Natural killer cell treated with Interleukin-12 subunit alpha and Interleukin-12 subunit beta and Interleukin-15 and Interleukin-18, amount 100 ng/mL, for 72 hours (primary cell): Measurements from ENCODE around the gene ADAMTSL1. TPM values are rescaled to one million over a fixed set of nuclear protein-coding genes. Genes with fewer than 3 reads are reported as not detected.

Experiments used
- ATAC-seq, 2 donors: fragments of 150-1000 bp; cut with Tn5 transposase in 1 of 2; sonication (Bioruptor Pico), chemical (Tn5 transposase) in 1 of 2; 2 replicates each; pipeline ENCODE4 v1.10.0; 2021
- DNase-seq: peaks from one replicate; pipeline ENCODE4 v3.0.0; 2022; ENCODE audit warnings: low spot score
- H3K27ac Mint-ChIP-seq, 2 donors: 1 replicate in 1 of 2; 2 replicates in 1 of 2; pipeline ENCODE4 v1.8.0; 2022; ENCODE audit warnings: mixed read lengths in 2 of 2, mild to moderate bottlenecking in 1 of 2, moderate library complexity in 1 of 2
- H3K27me3 Mint-ChIP-seq, 2 donors: 1 replicate in 1 of 2; 2 replicates in 1 of 2; pipeline ENCODE4 v1.8.0; 2022; ENCODE audit warnings: mixed read lengths in 2 of 2
- H3K36me3 Mint-ChIP-seq: one replicate; pipeline ENCODE4 v1.8.0; 2022; ENCODE audit warnings: mixed read lengths
- H3K4me1 Mint-ChIP-seq, 2 donors: 1 replicate in 1 of 2; 2 replicates in 1 of 2; pipeline ENCODE4 v1.8.0; 2022; ENCODE audit warnings: low read depth in 2 of 2, mixed read lengths in 2 of 2, mild to moderate bottlenecking in 1 of 2
- H3K4me3 Mint-ChIP-seq: one replicate; pipeline ENCODE4 v1.8.0; 2022; ENCODE audit warnings: mixed read lengths
- H3K9me3 Mint-ChIP-seq: 2 replicates; pipeline ENCODE4 v1.8.0; 2022; ENCODE audit warnings: mixed read lengths
- total RNA-seq, 2 donors: library from RNA; stranded (reverse); gene quantifications; one replicate each; pipeline ENCODE4 v1.2.3, GENCODE V29; 2022

Gene ADAMTSL1
- total RNA-seq, 2 donors from 2014 or later = not detected

- H3K4me3 Mint-ChIP-seq = no peak overlapping the region
Observed at GRCh38 chr9:18447541-18447940, 26.4 kb upstream of the ADAMTSL1 start.

DNA sequence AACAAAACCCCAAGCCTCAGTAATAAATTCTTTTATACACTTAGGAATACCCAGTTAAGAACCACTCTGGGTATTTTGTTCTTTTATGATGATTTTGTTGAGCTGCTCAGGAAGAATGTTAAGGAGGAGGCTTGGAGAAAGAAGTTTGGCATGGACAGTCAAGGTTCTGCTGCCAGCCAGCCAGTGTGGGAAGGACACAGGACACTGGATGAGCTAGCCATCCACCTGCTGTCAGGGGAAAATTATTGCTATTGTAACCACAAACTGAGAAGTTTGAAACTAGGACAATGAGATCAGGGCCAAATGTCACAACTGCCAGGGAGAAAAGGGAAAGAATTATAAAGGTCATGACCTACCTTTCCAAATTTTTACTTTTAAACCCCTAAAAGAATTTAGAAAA is 25.9 kb upstream of the ADAMTSL1 start:
- Mint-ChIP-seq H3K27ac (no peak overlapping the region), H3K36me3 (no peaks in the 10 kb centered on the region), H3K4me1 (no peaks in the 10 kb centered on the region), H3K27me3 (peaks cover 0 to 4% of the 10 kb centered on the region in 2 donors), H3K9me3 (no peaks in the 10 kb centered on the region), H3K4me3 (no peak overlapping the region)
- DNase-seq (no peak), ATAC-seq (no peak)

More at GRCh38 chr9:18447541-18447940, 26.4 kb upstream of the ADAMTSL1 start:
- Mint-ChIP-seq H3K27ac (no peak overlapping the region), H3K27me3 (peaks cover 0 to 4% of the 10 kb centered on the region in 2 donors), H3K36me3 (no peaks in the 10 kb centered on the region), H3K9me3 (no peaks in the 10 kb centered on the region), H3K4me1 (no peaks in the 10 kb centered on the region)
- ATAC-seq (no peak), DNase-seq (no peak)

DNA sequence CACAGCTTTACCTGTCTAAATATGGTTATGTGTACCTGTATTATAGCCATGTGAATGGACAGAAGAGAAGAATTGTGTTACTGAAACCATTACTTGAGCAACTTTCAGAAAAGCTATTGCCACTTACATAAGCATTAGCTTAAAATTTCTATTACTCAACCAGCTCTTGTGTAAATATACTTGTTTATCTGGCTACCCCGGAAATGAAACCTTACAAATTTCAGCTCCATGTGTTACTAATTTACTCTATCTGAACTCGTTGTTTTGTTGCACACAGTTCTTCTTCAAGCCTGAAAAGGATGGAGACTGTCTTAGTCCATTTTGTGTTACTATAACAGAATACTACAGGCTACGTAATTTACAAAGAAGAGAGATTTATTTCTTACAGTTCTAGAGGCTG is 22.5 kb upstream of the ADAMTSL1 start:
- H3K27ac Mint-ChIP-seq = no peak overlapping the region

GRCh38 chr9:18452276-18452675 is 21.7 kb upstream of the ADAMTSL1 start:
- H3K9me3 Mint-ChIP-seq = no peaks in the 10 kb centered on the region
- DNase-seq (no peak), ATAC-seq (no peak)
- H3K4me1 Mint-ChIP-seq = no peaks in the 10 kb centered on the region
- no peak overlapping the region for H3K4me3 Mint-ChIP-seq
- H3K27ac Mint-ChIP-seq = no peak overlapping the region
- H3K36me3 Mint-ChIP-seq = no peaks in the 10 kb centered on the region
- peaks cover 0 to 2% of the 10 kb centered on the region in 2 donors for H3K27me3 Mint-ChIP-seq

More for the DNA sequence above, 22.5 kb upstream of the ADAMTSL1 start:
- Mint-ChIP-seq H3K9me3 (no peaks in the 10 kb centered on the region), H3K4me3 (no peak overlapping the region), H3K36me3 (no peaks in the 10 kb centered on the region), H3K27me3 (peaks cover 0 to 2% of the 10 kb centered on the region in 2 donors), H3K4me1 (no peaks in the 10 kb centered on the region)
- no peak for DNase-seq
- ATAC-seq = no peak

DNA sequence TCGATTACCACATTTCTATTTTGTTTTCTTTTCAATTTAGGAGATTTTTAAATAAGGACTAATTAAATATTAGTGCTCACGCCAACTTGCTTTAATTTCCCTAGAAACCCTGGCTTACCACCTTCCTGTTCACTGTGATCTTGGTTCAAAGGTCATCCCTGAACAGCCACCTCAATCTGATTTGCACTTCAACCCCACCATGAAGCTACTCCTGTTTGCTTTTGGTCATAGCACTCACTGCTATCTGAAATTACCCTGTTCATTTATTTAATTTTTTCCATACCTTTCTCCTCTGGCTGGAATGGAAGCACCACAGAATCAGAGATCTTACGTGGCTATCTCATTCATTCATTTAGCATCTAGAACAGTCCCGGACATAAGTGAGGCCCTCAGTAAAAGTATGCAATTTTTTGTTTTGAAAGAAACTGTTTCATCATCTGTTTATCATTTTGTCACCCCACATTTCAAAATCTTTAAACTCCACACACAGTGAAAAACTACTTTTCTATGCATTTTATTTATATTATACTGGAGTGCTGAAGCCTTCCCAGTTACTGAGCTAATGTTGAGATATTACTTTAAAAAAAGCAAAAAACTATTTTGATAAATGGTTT is 17.2 kb upstream of the ADAMTSL1 start:
- Mint-ChIP-seq H3K4me3 (no peak overlapping the region), H3K27me3 (no peaks in the 10 kb centered on the region), H3K4me1 (no peaks in the 10 kb centered on the region), H3K9me3 (no peaks in the 10 kb centered on the region), H3K36me3 (no peaks in the 10 kb centered on the region), H3K27ac (no peak overlapping the region)
- no peak for ATAC-seq
- DNase-seq = no peak

DNA sequence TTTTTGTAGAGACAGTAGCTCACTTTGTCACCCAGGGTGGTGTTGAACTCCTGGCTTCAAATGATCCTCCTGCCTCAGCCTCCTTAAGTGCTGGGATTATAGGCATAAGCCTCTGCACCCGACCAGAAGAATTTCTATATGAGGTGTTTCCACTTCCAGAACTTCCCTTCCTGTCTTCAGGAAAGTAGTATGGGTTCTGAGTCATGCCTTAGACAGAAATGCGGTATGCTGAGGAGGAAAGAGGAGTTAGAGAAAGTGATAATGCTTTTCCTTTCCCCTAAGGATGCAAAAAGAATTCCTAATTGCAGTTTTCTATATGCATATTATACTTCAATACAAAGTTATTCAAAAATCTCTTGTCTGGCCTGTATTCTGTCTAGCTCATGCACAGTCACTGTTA is 16.4 kb upstream of the ADAMTSL1 start:
- H3K9me3 Mint-ChIP-seq = no peaks in the 10 kb centered on the region
- DNase-seq (no peak), ATAC-seq (no peak)
- no peak overlapping the region for H3K4me3 Mint-ChIP-seq
- H3K4me1 Mint-ChIP-seq = no peaks in the 10 kb centered on the region
- H3K36me3 Mint-ChIP-seq = no peaks in the 10 kb centered on the region
- H3K27me3 Mint-ChIP-seq = no peaks in the 10 kb centered on the region
- H3K27ac Mint-ChIP-seq = no peak overlapping the region

DNA sequence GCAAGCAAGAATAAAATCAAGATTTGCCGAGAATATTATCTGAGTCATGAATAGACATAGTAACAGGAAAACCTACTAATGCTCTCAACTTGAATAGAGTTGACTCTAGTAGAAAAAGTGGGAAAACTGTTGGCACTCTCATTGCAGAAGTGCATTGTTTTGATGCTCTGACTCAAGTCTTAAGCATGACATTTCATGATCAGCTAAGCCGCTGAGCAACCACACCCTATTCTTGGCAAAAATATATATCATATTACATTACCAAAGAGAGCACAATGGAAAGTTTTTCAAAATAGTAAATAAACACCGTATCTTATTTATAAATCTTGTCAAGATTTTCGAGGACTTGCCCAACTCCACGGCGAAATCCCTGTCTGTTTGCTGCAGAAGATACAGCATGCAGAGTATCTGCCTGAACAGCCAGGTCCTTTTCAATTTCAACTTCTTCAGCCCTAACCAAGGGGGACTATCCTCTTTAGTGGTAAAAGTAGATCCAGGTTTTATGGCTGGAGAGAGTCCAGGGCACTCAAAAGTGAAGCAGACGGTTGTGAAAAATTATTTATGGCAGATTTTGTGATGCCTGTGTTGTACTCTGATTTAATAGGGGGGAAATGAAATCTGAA is 13.9 kb upstream of the ADAMTSL1 start:
- H3K9me3 Mint-ChIP-seq = no peaks in the 10 kb centered on the region
- DNase-seq (no peak), ATAC-seq (no peak)
- H3K27ac Mint-ChIP-seq = no peak overlapping the region
- H3K4me1 Mint-ChIP-seq = no peaks in the 10 kb centered on the region
- H3K4me3 Mint-ChIP-seq = no peak overlapping the region
- no peaks in the 10 kb centered on the region for H3K27me3 Mint-ChIP-seq
- H3K36me3 Mint-ChIP-seq = no peaks in the 10 kb centered on the region

- Mint-ChIP-seq H3K4me3 (no peak overlapping the region), H3K27me3 (no peaks in the 10 kb centered on the region), H3K27ac (no peak overlapping the region), H3K9me3 (no peaks in the 10 kb centered on the region), H3K36me3 (no peaks in the 10 kb centered on the region), H3K4me1 (no peaks in the 10 kb centered on the region)
- ATAC-seq (no peak), DNase-seq (no peak)
Observed at GRCh38 chr9:18461496-18461895, 12.5 kb upstream of the ADAMTSL1 start.

- DNase-seq = no peak
- Mint-ChIP-seq H3K4me1 (no peaks in the 10 kb centered on the region), H3K27me3 (peaks cover 0 to under 1% of the 10 kb centered on the region in 2 donors), H3K9me3 (peaks cover under 1% of the 10 kb centered on the region), H3K27ac (no peak overlapping the region), H3K4me3 (no peak overlapping the region), H3K36me3 (no peaks in the 10 kb centered on the region)
- no peak for ATAC-seq
Observed at GRCh38 chr9:18463991-18464390, 10.0 kb upstream of the ADAMTSL1 start.

DNA sequence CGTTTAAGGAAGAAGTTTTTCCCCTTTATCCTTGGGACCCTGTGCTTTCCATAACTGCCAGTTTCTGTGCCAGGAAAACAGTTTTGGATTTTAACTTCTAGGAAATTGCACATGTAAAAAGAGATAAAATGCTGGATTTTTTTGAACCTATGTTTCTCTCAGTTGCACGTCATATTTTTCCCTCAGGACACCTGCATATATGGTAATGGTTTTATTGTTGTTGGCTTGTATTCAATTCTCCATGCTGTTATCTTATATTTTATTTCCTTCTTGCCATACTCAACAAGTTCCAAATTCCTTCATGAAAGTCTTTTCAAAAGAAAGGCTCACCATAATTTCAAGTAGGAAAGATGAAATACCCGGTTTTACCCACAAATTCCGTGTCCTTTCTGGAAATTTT is 7.9 kb upstream of the ADAMTSL1 start:
- H3K9me3 Mint-ChIP-seq = peaks cover 6% of the 10 kb centered on the region
- H3K36me3 Mint-ChIP-seq = no peaks in the 10 kb centered on the region
- DNase-seq (no peak), ATAC-seq (no peak)
- no peaks in the 10 kb centered on the region for H3K4me1 Mint-ChIP-seq
- H3K27ac Mint-ChIP-seq = no peak overlapping the region
- H3K4me3 Mint-ChIP-seq = no peak overlapping the region
- peaks cover 0 to 4% of the 10 kb centered on the region in 2 donors for H3K27me3 Mint-ChIP-seq

- H3K27me3 Mint-ChIP-seq = peaks cover 0 to 4% of the 10 kb centered on the region in 2 donors
- no peak overlapping the region for H3K4me3 Mint-ChIP-seq
- no peaks in the 10 kb centered on the region for H3K36me3 Mint-ChIP-seq
- no peaks in the 10 kb centered on the region for H3K4me1 Mint-ChIP-seq
- H3K27ac Mint-ChIP-seq = no peak overlapping the region
- ATAC-seq = no peak
- no peak for DNase-seq
- H3K9me3 Mint-ChIP-seq = peaks cover 6% of the 10 kb centered on the region
Observed at GRCh38 chr9:18467696-18468095, 6.3 kb upstream of the ADAMTSL1 start.

DNA sequence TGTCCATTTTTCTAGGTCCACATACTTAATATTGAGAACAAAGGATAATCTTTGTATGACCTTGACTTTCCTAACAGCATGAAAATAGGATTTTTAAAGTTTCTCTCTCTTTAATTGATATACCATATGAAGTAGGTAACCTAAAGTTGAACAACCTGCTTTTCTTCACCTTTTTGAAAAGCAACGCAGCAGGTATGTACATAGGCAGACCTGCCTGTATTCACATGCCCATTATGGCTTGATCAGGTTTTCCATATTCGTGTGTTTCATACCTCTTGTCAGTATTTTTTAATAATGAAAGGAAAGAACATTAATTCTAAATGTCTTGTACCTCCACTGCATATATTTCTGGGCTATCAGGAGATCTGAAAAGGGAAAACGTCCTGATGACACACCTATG is 1.5 kb upstream of the ADAMTSL1 start:
- ATAC-seq (no peak), DNase-seq (no peak)
- Mint-ChIP-seq H3K27ac (no peak overlapping the region), H3K36me3 (no peaks in the 10 kb centered on the region), H3K27me3 (peaks cover 10 to 22% of the 10 kb centered on the region in 2 donors), H3K9me3 (peaks cover 6% of the 10 kb centered on the region), H3K4me3 (no peak overlapping the region), H3K4me1 (no peaks in the 10 kb centered on the region)

GRCh38 chr9:18472841-18473251 is 1.1 kb upstream of the ADAMTSL1 start:
- H3K4me3 Mint-ChIP-seq = no peak overlapping the region
- no peak for ATAC-seq
- no peaks in the 10 kb centered on the region for H3K36me3 Mint-ChIP-seq
- no peak for DNase-seq
- no peaks in the 10 kb centered on the region for H3K4me1 Mint-ChIP-seq
- peaks cover 10 to 23% of the 10 kb centered on the region in 2 donors for H3K27me3 Mint-ChIP-seq
- no peak overlapping the region for H3K27ac Mint-ChIP-seq
- H3K9me3 Mint-ChIP-seq = peaks cover 6% of the 10 kb centered on the region

DNA sequence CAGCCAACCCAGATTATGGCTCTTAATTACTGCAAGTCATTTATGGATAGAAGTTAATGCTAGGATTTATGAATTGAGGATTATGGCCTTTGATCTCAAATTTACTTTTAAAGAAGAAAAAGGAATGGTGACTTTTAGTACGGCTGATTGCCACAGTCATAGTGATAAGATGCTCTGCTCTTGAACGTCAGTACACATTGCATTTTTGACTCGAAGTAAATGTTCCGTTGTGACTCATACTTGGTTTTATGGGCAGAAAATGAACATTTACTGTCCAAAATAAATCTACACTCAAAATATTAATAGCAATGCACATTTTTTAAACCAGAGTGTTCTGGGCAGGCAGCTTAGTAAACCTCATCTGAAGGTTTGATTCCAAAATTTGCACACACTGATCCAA is 830 bp downstream of the ADAMTSL1 start:
- no peaks in the 10 kb centered on the region for H3K4me1 Mint-ChIP-seq
- H3K27me3 Mint-ChIP-seq = peaks cover 8 to 23% of the 10 kb centered on the region in 2 donors
- no peak overlapping the region for H3K27ac Mint-ChIP-seq
- ATAC-seq = no peak
- no peak for DNase-seq
- H3K36me3 Mint-ChIP-seq = no peaks in the 10 kb centered on the region
- peaks cover 3% of the 10 kb centered on the region for H3K9me3 Mint-ChIP-seq
- H3K4me3 Mint-ChIP-seq = no peak overlapping the region
